H1 (cell line): ENCODE data around the gene PTPRCAP. TPM values are rescaled to one million over a fixed set of nuclear protein-coding genes. Genes with fewer than 3 reads are reported as not detected.

Experiments
- BACH1 ChIP-seq: IDR thresholded peaks from 2 replicates; pipeline ENCODE4 v1.6.1; 2012; ENCODE audit warnings: low read length, improper control_type of control experiment
- GTF2F1 ChIP-seq: IDR thresholded peaks from 2 replicates; pipeline ENCODE4 v1.6.1; 2012; ENCODE audit warnings: low read depth, low read length, improper control_type of control experiment, borderline replicate concordance
- HDAC2 ChIP-seq, 2 experiments: fragments of 300-600 bp in 1 of 2; sonication (generic) in 1 of 2; IDR thresholded peaks; 2 replicates each; pipeline ENCODE4 v1.6.1; 2011 to 2012; ENCODE audit warnings: low read depth in 2 of 2, low read length in 2 of 2, mild to moderate bottlenecking in 2 of 2, moderate library complexity in 2 of 2, borderline replicate concordance in 1 of 2, inconsistent platforms in 1 of 2
- SP4 ChIP-seq: IDR thresholded peaks from 2 replicates; pipeline ENCODE4 v1.6.1; 2012; ENCODE audit warnings: low read length, inconsistent platforms
- polyA plus RNA-seq, 7 experiments: library from polyadenylated mRNA; depleted of rRNA in 3 of 7; stranded (reverse) in 5 of 7; unstranded in 2 of 7; fragments of >200 nt in 5 of 7; fragments of 200-250 nt in 2 of 7; gene quantifications; 1 replicate in 5 of 7; 2 replicates in 1 of 7; 4 replicates in 1 of 7; pipeline versions ENCODE4 v1.2.1 to v1.2.3, GENCODE V29; 2011 to 2013; ENCODE audit warnings: missing spikeins in 2 of 7, mixed read lengths in 2 of 7
- total RNA-seq: library from RNA; stranded (reverse); fragmentation: NEBNext Ultra II Directional; extraction: Animal tissue kit (Norgen Biotek cat#: 25700); gene quantifications from 2 replicates; pipeline ENCODE4 v1.2.1, GENCODE V29; 2021
- TF ChIP-seq, protein P1 (sequence below): fragments of 300-600 bp; sonication (generic); IDR thresholded peaks from 2 replicates; pipeline ENCODE4 v1.7.1; 2012; ENCODE audit warnings: low read length, moderate library complexity, mild to moderate bottlenecking, inconsistent platforms; ENCODE audit not compliant: insufficient replicate concordance
- TF ChIP-seq, protein P2 (sequence below): IDR thresholded peaks from 2 replicates; pipeline ENCODE4 v1.6.1; 2011; ENCODE audit warnings: low read length, improper control_type of control experiment

Gene PTPRCAP
- total and polyA plus RNA-seq, 2 of the 8 experiments (the other 6 are each of a cell fraction or from before 2014, with no cell fraction given) = 0.78 to 6.7 TPM

DNA sequence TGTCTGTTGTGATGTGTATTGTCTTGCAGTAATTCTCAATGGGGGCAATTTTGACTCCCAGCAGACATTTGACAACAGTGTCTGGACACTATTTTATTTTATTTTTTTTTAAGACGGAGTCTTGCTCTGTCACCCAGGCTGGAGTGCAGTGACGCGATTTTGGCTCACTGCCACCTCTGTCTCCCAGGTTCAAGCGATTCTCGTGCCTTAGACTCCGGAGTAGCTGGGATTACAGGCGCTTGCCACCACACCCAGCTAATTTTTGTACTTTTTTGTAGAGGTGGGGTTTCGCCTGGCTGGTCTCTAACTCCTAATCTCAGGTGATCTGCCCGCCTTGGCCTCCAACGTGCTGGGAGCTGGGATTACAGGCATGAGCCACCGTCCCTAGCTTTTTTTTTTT, 7.8 kb downstream of the PTPRCAP start (continued):
- TF ChIP-seq, protein P1, sequence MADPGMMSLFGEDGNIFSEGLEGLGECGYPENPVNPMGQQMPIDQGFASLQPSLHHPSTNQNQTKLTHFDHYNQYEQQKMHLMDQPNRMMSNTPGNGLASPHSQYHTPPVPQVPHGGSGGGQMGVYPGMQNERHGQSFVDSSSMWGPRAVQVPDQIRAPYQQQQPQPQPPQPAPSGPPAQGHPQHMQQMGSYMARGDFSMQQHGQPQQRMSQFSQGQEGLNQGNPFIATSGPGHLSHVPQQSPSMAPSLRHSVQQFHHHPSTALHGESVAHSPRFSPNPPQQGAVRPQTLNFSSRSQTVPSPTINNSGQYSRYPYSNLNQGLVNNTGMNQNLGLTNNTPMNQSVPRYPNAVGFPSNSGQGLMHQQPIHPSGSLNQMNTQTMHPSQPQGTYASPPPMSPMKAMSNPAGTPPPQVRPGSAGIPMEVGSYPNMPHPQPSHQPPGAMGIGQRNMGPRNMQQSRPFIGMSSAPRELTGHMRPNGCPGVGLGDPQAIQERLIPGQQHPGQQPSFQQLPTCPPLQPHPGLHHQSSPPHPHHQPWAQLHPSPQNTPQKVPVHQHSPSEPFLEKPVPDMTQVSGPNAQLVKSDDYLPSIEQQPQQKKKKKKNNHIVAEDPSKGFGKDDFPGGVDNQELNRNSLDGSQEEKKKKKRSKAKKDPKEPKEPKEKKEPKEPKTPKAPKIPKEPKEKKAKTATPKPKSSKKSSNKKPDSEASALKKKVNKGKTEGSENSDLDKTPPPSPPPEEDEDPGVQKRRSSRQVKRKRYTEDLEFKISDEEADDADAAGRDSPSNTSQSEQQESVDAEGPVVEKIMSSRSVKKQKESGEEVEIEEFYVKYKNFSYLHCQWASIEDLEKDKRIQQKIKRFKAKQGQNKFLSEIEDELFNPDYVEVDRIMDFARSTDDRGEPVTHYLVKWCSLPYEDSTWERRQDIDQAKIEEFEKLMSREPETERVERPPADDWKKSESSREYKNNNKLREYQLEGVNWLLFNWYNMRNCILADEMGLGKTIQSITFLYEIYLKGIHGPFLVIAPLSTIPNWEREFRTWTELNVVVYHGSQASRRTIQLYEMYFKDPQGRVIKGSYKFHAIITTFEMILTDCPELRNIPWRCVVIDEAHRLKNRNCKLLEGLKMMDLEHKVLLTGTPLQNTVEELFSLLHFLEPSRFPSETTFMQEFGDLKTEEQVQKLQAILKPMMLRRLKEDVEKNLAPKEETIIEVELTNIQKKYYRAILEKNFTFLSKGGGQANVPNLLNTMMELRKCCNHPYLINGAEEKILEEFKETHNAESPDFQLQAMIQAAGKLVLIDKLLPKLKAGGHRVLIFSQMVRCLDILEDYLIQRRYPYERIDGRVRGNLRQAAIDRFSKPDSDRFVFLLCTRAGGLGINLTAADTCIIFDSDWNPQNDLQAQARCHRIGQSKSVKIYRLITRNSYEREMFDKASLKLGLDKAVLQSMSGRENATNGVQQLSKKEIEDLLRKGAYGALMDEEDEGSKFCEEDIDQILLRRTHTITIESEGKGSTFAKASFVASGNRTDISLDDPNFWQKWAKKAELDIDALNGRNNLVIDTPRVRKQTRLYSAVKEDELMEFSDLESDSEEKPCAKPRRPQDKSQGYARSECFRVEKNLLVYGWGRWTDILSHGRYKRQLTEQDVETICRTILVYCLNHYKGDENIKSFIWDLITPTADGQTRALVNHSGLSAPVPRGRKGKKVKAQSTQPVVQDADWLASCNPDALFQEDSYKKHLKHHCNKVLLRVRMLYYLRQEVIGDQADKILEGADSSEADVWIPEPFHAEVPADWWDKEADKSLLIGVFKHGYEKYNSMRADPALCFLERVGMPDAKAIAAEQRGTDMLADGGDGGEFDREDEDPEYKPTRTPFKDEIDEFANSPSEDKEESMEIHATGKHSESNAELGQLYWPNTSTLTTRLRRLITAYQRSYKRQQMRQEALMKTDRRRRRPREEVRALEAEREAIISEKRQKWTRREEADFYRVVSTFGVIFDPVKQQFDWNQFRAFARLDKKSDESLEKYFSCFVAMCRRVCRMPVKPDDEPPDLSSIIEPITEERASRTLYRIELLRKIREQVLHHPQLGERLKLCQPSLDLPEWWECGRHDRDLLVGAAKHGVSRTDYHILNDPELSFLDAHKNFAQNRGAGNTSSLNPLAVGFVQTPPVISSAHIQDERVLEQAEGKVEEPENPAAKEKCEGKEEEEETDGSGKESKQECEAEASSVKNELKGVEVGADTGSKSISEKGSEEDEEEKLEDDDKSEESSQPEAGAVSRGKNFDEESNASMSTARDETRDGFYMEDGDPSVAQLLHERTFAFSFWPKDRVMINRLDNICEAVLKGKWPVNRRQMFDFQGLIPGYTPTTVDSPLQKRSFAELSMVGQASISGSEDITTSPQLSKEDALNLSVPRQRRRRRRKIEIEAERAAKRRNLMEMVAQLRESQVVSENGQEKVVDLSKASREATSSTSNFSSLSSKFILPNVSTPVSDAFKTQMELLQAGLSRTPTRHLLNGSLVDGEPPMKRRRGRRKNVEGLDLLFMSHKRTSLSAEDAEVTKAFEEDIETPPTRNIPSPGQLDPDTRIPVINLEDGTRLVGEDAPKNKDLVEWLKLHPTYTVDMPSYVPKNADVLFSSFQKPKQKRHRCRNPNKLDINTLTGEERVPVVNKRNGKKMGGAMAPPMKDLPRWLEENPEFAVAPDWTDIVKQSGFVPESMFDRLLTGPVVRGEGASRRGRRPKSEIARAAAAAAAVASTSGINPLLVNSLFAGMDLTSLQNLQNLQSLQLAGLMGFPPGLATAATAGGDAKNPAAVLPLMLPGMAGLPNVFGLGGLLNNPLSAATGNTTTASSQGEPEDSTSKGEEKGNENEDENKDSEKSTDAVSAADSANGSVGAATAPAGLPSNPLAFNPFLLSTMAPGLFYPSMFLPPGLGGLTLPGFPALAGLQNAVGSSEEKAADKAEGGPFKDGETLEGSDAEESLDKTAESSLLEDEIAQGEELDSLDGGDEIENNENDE = no peak
- TF ChIP-seq GTF2F1 (no peak), SP4 (no peak), BACH1 (no peak), HDAC2 (IDR thresholded peaks at IDR 0.05; ENCODE audit: borderline replicate concordance in 1 of 2, low read depth in 2 of 2, low read length in 2 of 2) (no peak)
- TF ChIP-seq, protein P2, sequence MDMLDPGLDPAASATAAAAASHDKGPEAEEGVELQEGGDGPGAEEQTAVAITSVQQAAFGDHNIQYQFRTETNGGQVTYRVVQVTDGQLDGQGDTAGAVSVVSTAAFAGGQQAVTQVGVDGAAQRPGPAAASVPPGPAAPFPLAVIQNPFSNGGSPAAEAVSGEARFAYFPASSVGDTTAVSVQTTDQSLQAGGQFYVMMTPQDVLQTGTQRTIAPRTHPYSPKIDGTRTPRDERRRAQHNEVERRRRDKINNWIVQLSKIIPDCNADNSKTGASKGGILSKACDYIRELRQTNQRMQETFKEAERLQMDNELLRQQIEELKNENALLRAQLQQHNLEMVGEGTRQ = no peak
